PFSK-1 (cell line): ENCODE measurements around the gene ASIC5. TPM values are rescaled to one million over a fixed set of nuclear protein-coding genes. Genes with fewer than 3 reads are reported as not detected.

ENCODE experiments used
- FOXP2 ChIP-seq: optimal IDR thresholded peaks from 2 replicates; pipeline ENCODE3; 2011; ENCODE audit warnings: borderline replicate concordance, control low read depth, inconsistent platforms; ENCODE audit not compliant: insufficient read depth; ENCODE audit errors: extremely low read length, extremely low read depth
- POLR2AphosphoS5 ChIP-seq: IDR thresholded peaks from 2 replicates; pipeline ENCODE4 v1.6.1; 2012; ENCODE audit warnings: low read depth, mild to moderate bottlenecking, control low read depth, low read length, moderate library complexity
- SIN3A ChIP-seq: IDR thresholded peaks from 2 replicates; pipeline ENCODE4 v1.6.1; 2012; ENCODE audit warnings: mild to moderate bottlenecking, low read length, moderate library complexity, borderline replicate concordance; ENCODE audit not compliant: insufficient read depth
- TAF1 ChIP-seq: IDR thresholded peaks from 2 replicates; pipeline ENCODE4 v1.6.1; 2012; ENCODE audit warnings: low read length, control low read depth, borderline replicate concordance; ENCODE audit not compliant: insufficient read depth
- polyA plus RNA-seq: library from polyadenylated mRNA; unstranded; fragments of >200 nt; gene quantifications from one replicate; pipeline ENCODE4 v1.2.1, GENCODE V29; 2012; ENCODE audit warnings: low read depth, missing spikeins; ENCODE audit not compliant: insufficient read length
- TF ChIP-seq, protein P1 (sequence below), 2 experiments: IDR thresholded peaks; 2 replicates each; pipeline versions ENCODE4 v1.6.1 to v1.8.0; 2011 to 2012; ENCODE audit warnings: low read depth in 2 of 2, low read length in 2 of 2, control low read depth in 1 of 2, inconsistent platforms in 1 of 2, mild to moderate bottlenecking in 1 of 2, moderate library complexity in 1 of 2; ENCODE audit not compliant: insufficient read depth in 1 of 2

ASIC5 gene, protein sequence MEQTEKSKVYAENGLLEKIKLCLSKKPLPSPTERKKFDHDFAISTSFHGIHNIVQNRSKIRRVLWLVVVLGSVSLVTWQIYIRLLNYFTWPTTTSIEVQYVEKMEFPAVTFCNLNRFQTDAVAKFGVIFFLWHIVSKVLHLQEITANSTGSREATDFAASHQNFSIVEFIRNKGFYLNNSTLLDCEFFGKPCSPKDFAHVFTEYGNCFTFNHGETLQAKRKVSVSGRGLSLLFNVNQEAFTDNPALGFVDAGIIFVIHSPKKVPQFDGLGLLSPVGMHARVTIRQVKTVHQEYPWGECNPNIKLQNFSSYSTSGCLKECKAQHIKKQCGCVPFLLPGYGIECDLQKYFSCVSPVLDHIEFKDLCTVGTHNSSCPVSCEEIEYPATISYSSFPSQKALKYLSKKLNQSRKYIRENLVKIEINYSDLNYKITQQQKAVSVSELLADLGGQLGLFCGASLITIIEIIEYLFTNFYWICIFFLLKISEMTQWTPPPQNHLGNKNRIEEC
- polyA plus RNA-seq, result not detected

DNA sequence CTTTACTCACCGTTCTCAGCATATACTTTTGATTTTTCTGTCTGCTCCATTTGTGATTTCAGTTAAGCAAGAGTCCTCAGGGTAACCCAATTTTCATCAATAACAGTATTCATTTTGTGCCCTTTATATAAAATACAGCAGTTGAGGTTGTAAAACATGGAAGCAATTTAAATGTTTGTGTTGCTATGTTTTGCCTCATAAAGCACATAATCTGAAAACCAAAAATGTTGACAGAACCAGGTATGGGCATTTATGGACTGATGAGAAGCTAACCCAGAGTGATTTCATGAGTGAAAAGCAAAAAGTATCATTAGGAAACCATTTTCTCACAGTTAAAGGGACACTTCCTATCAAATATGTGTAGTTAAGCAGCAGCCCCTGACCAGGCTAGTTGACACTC is at the start of gene ASIC5:
TSS of gene ASIC5 (minus strand) at position 101 of the 400 bp plus-strand sequence. CDS start at position 50, 51 bp downstream.
- no peak for TF ChIP-seq POLR2AphosphoS5
- TF ChIP-seq, protein P1, sequence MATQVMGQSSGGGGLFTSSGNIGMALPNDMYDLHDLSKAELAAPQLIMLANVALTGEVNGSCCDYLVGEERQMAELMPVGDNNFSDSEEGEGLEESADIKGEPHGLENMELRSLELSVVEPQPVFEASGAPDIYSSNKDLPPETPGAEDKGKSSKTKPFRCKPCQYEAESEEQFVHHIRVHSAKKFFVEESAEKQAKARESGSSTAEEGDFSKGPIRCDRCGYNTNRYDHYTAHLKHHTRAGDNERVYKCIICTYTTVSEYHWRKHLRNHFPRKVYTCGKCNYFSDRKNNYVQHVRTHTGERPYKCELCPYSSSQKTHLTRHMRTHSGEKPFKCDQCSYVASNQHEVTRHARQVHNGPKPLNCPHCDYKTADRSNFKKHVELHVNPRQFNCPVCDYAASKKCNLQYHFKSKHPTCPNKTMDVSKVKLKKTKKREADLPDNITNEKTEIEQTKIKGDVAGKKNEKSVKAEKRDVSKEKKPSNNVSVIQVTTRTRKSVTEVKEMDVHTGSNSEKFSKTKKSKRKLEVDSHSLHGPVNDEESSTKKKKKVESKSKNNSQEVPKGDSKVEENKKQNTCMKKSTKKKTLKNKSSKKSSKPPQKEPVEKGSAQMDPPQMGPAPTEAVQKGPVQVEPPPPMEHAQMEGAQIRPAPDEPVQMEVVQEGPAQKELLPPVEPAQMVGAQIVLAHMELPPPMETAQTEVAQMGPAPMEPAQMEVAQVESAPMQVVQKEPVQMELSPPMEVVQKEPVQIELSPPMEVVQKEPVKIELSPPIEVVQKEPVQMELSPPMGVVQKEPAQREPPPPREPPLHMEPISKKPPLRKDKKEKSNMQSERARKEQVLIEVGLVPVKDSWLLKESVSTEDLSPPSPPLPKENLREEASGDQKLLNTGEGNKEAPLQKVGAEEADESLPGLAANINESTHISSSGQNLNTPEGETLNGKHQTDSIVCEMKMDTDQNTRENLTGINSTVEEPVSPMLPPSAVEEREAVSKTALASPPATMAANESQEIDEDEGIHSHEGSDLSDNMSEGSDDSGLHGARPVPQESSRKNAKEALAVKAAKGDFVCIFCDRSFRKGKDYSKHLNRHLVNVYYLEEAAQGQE (IDR thresholded peaks at IDR 0.05; ENCODE audit: insufficient read depth in 1 of 2, low read depth in 2 of 2, low read length in 2 of 2), result no peak
- TF ChIP-seq SIN3A, result no peak
- no peak for TF ChIP-seq TAF1
- TF ChIP-seq FOXP2, result no peak

DNA sequence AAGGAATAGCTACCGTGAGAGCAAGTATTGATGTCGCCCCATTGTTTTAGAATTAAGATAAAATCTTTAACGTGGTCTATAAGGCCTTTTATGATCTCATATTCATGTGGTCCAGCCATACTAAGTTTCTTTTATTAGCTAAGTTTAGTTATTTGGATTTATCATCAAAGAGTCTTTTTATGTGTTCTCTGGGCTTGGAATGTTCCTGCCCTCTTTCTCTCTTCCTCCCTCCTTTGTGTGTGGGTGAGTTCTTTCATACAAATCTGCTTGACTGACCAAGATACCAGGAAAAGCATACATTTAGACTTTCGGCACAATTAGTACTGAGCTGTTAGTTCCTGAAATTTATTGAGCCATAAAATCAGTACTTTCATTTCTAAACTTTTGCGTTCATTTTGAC is 48.7 kb upstream of the ASIC5 start:
- TF ChIP-seq FOXP2 (no peak), SIN3A (no peak), TAF1 (no peak), POLR2AphosphoS5 (no peak)
- TF ChIP-seq, protein P1 (IDR thresholded peaks at IDR 0.05; ENCODE audit: insufficient read depth in 1 of 2, low read depth in 2 of 2, low read length in 2 of 2), result no peak

DNA sequence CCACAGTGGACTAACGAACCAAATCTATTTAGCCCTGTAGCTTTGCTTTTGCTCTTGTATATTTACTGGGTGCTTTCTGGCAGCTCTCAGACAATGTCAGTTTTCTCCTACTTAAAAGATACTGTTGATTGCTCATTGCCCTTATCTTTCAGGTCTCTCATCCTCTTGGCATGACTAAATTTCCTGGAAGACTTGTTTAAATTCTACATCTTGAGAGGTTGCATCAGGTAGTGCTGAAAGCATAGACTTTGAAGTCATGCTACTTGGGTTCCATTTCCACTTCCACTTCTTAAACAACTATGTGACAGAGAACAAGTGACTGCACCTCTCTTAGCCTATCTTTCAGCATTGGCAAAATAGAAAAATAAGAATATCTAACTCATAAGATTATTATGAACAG is 45.8 kb upstream of the ASIC5 start:
- TF ChIP-seq POLR2AphosphoS5 (no peak), FOXP2 (no peak), TAF1 (no peak), SIN3A (no peak)
- TF ChIP-seq, protein P1 (IDR thresholded peaks at IDR 0.05; ENCODE audit: insufficient read depth in 1 of 2, low read depth in 2 of 2, low read length in 2 of 2), result no peak

DNA sequence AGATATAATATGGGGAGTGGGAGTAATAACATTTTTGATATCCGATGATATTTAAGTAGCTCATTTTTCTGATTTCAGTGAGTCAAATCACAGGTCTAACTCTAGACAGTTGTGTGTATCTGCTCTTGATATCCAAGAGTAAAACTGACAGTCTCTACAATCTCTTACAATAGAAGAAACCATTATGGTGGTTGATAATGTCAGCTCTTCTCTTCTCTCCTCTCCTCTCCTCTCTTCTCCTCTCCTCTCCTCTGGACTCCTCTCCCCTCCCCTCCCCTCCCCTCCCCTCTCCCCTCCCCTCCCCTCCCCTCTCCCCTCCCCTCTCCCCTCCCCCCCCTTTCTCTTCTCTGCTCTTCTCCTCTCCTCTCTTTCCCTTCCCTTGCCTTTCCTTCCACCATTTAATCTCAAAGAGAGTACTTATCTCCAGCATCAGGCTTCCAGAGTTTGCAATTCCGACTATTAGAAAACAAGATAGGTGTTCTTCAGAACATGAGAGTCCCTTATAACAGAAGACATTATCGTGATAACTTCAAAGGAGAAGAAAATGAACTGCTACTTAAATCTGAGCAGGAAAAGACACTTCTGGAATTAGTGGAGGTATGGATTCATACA is 43.6 kb upstream of the ASIC5 start:
- TF ChIP-seq FOXP2, result no peak
- TF ChIP-seq, protein P1 (IDR thresholded peaks at IDR 0.05; ENCODE audit: insufficient read depth in 1 of 2, low read depth in 2 of 2, low read length in 2 of 2), result no peak
- no peak for TF ChIP-seq SIN3A
- TF ChIP-seq TAF1, result no peak
- no peak for TF ChIP-seq POLR2AphosphoS5
